IMR-90 (cell line): ENCODE measurements around the gene SPACA5. TPM values are rescaled to one million over a fixed set of nuclear protein-coding genes. Genes with fewer than 3 reads are reported as not detected.

Experiments used
- ATAC-seq: fragments of 200-7000 bp; cut with Tn5 transposase; 2 replicates; pipeline ENCODE4 v1.9.1; 2020; ENCODE audit warnings: low read depth, mild to moderate bottlenecking, moderate library complexity
- BruUV-seq: library from RNA; stranded (reverse); fragments of 400-500 nt; replicated peaks from 2 replicates; lab custom pipeline; 2021; lab: Mats Ljungman, UMichigan
- CTCF ChIA-PET: fragments of 300-600 bp; formaldehyde crosslinking; extraction: SDS; loops from one replicate; lab custom pipeline; 2021; ENCODE audit warnings: antibody characterized with exemption; lab: Yijun Ruan, JAX
- POLR2A ChIA-PET: fragments of 300-600 bp; sonication (Branson Sonifier 250); formaldehyde crosslinking; loops from one replicate; lab custom pipeline; 2022; ENCODE audit warnings: antibody characterized with exemption; ENCODE audit not compliant: unreplicated experiment; lab: Charles Lee
- DNase-seq: peaks from one replicate; pipeline ENCODE4 v3.0.0; 2013
- H2AFZ ChIP-seq: replicated peaks from 2 replicates; pipeline ENCODE3; 2013; ENCODE audit warnings: low read length, mild to moderate bottlenecking; ENCODE audit not compliant: poor library complexity
- H2AK5ac ChIP-seq: 2 replicates; pipeline ENCODE4 v1.6.1; 2013; ENCODE audit warnings: low read depth, low read length, inconsistent platforms
- H2AK9ac ChIP-seq: replicated peaks from 2 replicates; pipeline ENCODE3; 2013; ENCODE audit warnings: mild to moderate bottlenecking, low read depth, low read length, moderate library complexity; ENCODE audit not compliant: poor library complexity
- H2BK120ac ChIP-seq: 2 replicates; pipeline ENCODE4 v1.6.1; 2013; ENCODE audit warnings: low read depth, low read length, inconsistent platforms
- H2BK15ac ChIP-seq: 3 replicates; pipeline ENCODE4 v1.6.1; 2013; ENCODE audit warnings: low read depth, low read length, inconsistent platforms
- H2BK20ac ChIP-seq: 2 replicates; pipeline ENCODE4 v1.6.1; 2013; ENCODE audit warnings: low read depth, mild to moderate bottlenecking, inconsistent platforms, low read length, moderate library complexity
- H2BK5ac ChIP-seq: 2 replicates; pipeline ENCODE4 v1.6.1; 2013; ENCODE audit warnings: mild to moderate bottlenecking, low read depth, low read length, inconsistent platforms; ENCODE audit not compliant: poor library complexity, severe bottlenecking
- H3K14ac ChIP-seq: replicated peaks from 2 replicates; pipeline ENCODE4 v1.6.1; 2013; ENCODE audit warnings: low read depth, low read length, inconsistent platforms
- H3K18ac ChIP-seq: 2 replicates; pipeline ENCODE4 v1.6.1; 2013; ENCODE audit warnings: low read depth, low read length, control low read depth
- H3K23ac ChIP-seq: 2 replicates; pipeline ENCODE4 v1.6.1; 2013; ENCODE audit warnings: low read depth, low read length, inconsistent platforms
- H3K27ac ChIP-seq: 2 replicates; pipeline ENCODE4 v1.5.1; 2013; ENCODE audit warnings: mild to moderate bottlenecking, control low read depth, low read length; ENCODE audit not compliant: insufficient read depth
- H3K27me3 ChIP-seq: 2 replicates; pipeline ENCODE4 v1.6.1; 2013; ENCODE audit warnings: low read length; ENCODE audit not compliant: control insufficient read depth, insufficient read depth
- H3K36me3 ChIP-seq: 2 replicates; pipeline ENCODE4 v1.6.1; 2013; ENCODE audit warnings: low read length, mixed read lengths; ENCODE audit not compliant: control insufficient read depth, insufficient read depth
- H3K4ac ChIP-seq: 2 replicates; pipeline ENCODE4 v1.6.1; 2013; ENCODE audit warnings: low read depth, low read length, inconsistent platforms
- H3K4me1 ChIP-seq: 2 replicates; pipeline ENCODE4 v1.6.1; 2013; ENCODE audit warnings: low read length, mixed read lengths; ENCODE audit not compliant: control insufficient read depth, insufficient read depth
- H3K4me2 ChIP-seq: 2 replicates; pipeline ENCODE4 v1.6.1; 2013; ENCODE audit warnings: low read depth, mild to moderate bottlenecking, control low read depth, low read length, moderate library complexity
- H3K4me3 ChIP-seq: 2 replicates; pipeline ENCODE4 v1.5.1; 2013; ENCODE audit warnings: low read depth, mild to moderate bottlenecking, control low read depth, low read length, moderate library complexity; ENCODE audit not compliant: insufficient read depth
- H3K56ac ChIP-seq: 2 replicates; pipeline ENCODE4 v1.6.1; 2013; ENCODE audit warnings: low read length, inconsistent platforms; ENCODE audit not compliant: insufficient read depth; ENCODE audit errors: extremely low read depth
- H3K79me1 ChIP-seq, 2 experiments: 2 replicates each; pipeline ENCODE4 v1.6.1; 2013; ENCODE audit warnings: low read length in 2 of 2, inconsistent platforms in 1 of 2, low read depth in 1 of 2
- H3K9ac ChIP-seq: 2 replicates; pipeline ENCODE4 v1.6.1; 2013; ENCODE audit warnings: low read depth, low read length, control low read depth
- H3K9me1 ChIP-seq: 2 replicates; pipeline ENCODE4 v1.6.1; 2013; ENCODE audit warnings: low read length, inconsistent platforms; ENCODE audit not compliant: insufficient read depth
- H3K9me3 ChIP-seq: 2 replicates; pipeline ENCODE4 v1.6.1; 2013; ENCODE audit warnings: low read length; ENCODE audit not compliant: control insufficient read depth, insufficient read depth
- H4K20me1 ChIP-seq: 2 replicates; pipeline ENCODE4 v1.6.1; 2013; ENCODE audit warnings: low read length, inconsistent platforms; ENCODE audit not compliant: insufficient read depth
- H4K5ac ChIP-seq: 2 replicates; pipeline ENCODE4 v1.6.1; 2013; ENCODE audit warnings: mild to moderate bottlenecking, low read depth, low read length, control low read depth
- H4K8ac ChIP-seq, 2 experiments: 2 replicates each; pipeline ENCODE4 v1.6.1; 2013; ENCODE audit warnings: low read depth in 2 of 2, low read length in 2 of 2, control low read depth in 1 of 2, inconsistent platforms in 1 of 2
- H4K91ac ChIP-seq: 2 replicates; pipeline ENCODE4 v1.6.1; 2013; ENCODE audit warnings: low read depth, low read length, inconsistent platforms; ENCODE audit not compliant: insufficient read depth
- BHLHE40 ChIP-seq: fragments of 150-350 bp; IDR thresholded peaks from 2 replicates; pipeline ENCODE4 v1.6.1; 2016; ENCODE audit warnings: mild to moderate bottlenecking, low read depth, low read length
- CEBPB ChIP-seq: IDR thresholded peaks from 2 replicates; pipeline ENCODE4 v1.6.1; 2012; ENCODE audit warnings: low read depth, low read length, improper control_type of control experiment
- CHD1 ChIP-seq: IDR thresholded peaks from 2 replicates; pipeline ENCODE4 v1.6.1; 2012; ENCODE audit warnings: low read depth, low read length, improper control_type of control experiment
- FOS ChIP-seq: fragments of 150-350 bp; IDR thresholded peaks from 2 replicates; pipeline ENCODE4 v1.6.1; 2016; ENCODE audit warnings: low read depth, low read length
- MAFK ChIP-seq: IDR thresholded peaks from 2 replicates; pipeline ENCODE4 v1.6.1; 2012; ENCODE audit warnings: low read depth, low read length, improper control_type of control experiment
- MAZ ChIP-seq: IDR thresholded peaks from 2 replicates; pipeline ENCODE4 v1.6.1; 2012; ENCODE audit warnings: low read depth, mild to moderate bottlenecking, low read length, improper control_type of control experiment, moderate library complexity, borderline replicate concordance
- MXI1 ChIP-seq: IDR thresholded peaks from 2 replicates; pipeline ENCODE4 v1.6.1; 2012; ENCODE audit warnings: low read depth, mild to moderate bottlenecking, low read length, moderate library complexity, borderline replicate concordance
- NFE2L2 ChIP-seq: fragments of 150-350 bp; IDR thresholded peaks from 2 replicates; pipeline ENCODE4 v1.6.1; 2016; ENCODE audit warnings: low read depth, mild to moderate bottlenecking, low read length
- POLR2A ChIP-seq: IDR thresholded peaks from 2 replicates; pipeline ENCODE4 v1.6.1; 2012; ENCODE audit warnings: mild to moderate bottlenecking, low read depth, low read length
- RAD21 ChIP-seq: IDR thresholded peaks from 2 replicates; pipeline ENCODE4 v1.6.1; 2012; ENCODE audit warnings: low read length, improper control_type of control experiment
- RCOR1 ChIP-seq: IDR thresholded peaks from 2 replicates; pipeline ENCODE4 v1.6.1; 2012; ENCODE audit warnings: mild to moderate bottlenecking, low read length, improper control_type of control experiment; ENCODE audit not compliant: insufficient replicate concordance
- RFX5 ChIP-seq: IDR thresholded peaks from 2 replicates; pipeline ENCODE4 v1.8.0; 2012; ENCODE audit warnings: low read depth, mild to moderate bottlenecking, low read length, moderate library complexity
- SMC3 ChIP-seq: fragments of 150-350 bp; IDR thresholded peaks from 2 replicates; pipeline ENCODE4 v1.6.1; 2016; ENCODE audit warnings: low read depth, mild to moderate bottlenecking, antibody characterized with exemption, low read length, moderate library complexity
- WGBS, 2 experiments: methylation state at CpG; one replicate each; pipeline versions ENCODE4 v1.1.5 to v1.1.7; 2013; ENCODE audit warnings: missing lambda C conversion rate in 2 of 2; ENCODE audit not compliant: insufficient read length in 1 of 2; ENCODE audit errors: extremely low coverage in 2 of 2; 5-methylcytosine and 5-hydroxymethylcytosine counted together
- dilution Hi-C: fragments of 300-500 bp; cut with HindIII; formaldehyde crosslinking; loops from one replicate; pipeline ENCODE4 v1.14.3; 2018; ENCODE audit warnings: low sequenced_read_pairs; ENCODE audit not compliant: unreplicated experiment
- in situ Hi-C: fragments of 300-500 bp; cut with MboI; formaldehyde crosslinking; loops from 3 replicates; pipeline ENCODE4 v1.14.3; 2019; ENCODE audit warnings: low sequenced_read_pairs, inconsistent platforms, mixed read lengths
- intact Hi-C: fragments of 100-400 bp; cut with micrococcal nuclease; formaldehyde crosslinking; loops from 2 replicates; pipeline ENCODE4 v1.10.0; 2022
- polyA plus RNA-seq, 3 experiments: library from polyadenylated mRNA; depleted of rRNA; stranded (reverse); fragments of >200 nt; gene quantifications; 2 replicates each; pipeline ENCODE4 v1.2.3, GENCODE V29; 2012; ENCODE audit warnings: low replicate concordance in 1 of 3
- total RNA-seq: library from RNA; depleted of rRNA; stranded (reverse); fragments of >200 nt; gene quantifications from 2 replicates; pipeline ENCODE4 v1.2.3, GENCODE V29; 2012
- TF ChIP-seq, protein P1 (sequence below): fragments of 150-350 bp; IDR thresholded peaks from 2 replicates; pipeline ENCODE4 v1.6.1; 2016; ENCODE audit warnings: low read depth, mild to moderate bottlenecking, low read length, moderate library complexity, borderline replicate concordance
- TF ChIP-seq, protein P2 (sequence below): conservative IDR thresholded peaks from 2 replicates; pipeline ENCODE4 v1.5.1; 2012; ENCODE audit warnings: mild to moderate bottlenecking, low read depth, low read length, improper control_type of control experiment
- TF ChIP-seq, protein P3 (sequence below): fragments of 150-350 bp; IDR thresholded peaks from 2 replicates; pipeline ENCODE4 v1.6.1; 2017; ENCODE audit warnings: mild to moderate bottlenecking, antibody characterized with exemption, low read length, low read depth

SPACA5 gene
- total and polyA plus RNA-seq, 2 of the 4 experiments (the other 2 are of a cell fraction) = not detected

DNA sequence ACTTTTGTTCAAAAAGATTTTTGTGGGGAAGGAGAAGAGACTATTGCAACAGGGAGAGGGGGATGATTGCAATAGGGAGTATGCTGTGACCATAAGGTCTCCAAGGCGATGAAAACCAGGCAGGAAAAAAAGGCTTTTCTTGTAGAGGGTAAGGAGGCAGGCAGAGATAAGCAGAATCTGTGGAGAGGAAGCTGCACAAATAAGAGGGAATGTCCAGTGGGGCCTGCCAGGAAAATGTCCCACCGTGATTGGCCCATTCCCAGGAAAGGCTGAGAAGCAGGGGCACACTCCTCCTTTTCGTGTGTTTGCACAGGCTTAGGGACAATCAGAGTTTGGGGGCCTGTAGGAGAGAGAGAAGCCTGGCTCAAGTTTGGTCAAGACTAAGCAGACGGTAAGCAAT, 29.1 kb downstream of the SPACA5 start:
- H3K14ac ChIP-seq = no peak overlapping the region
- ATAC-seq (no peak), DNase-seq (no peak)
- H3K4me1 ChIP-seq = no peaks in the 10 kb centered on the region
- H3K27ac ChIP-seq = no peak overlapping the region
- H3K4me3 ChIP-seq = no peak overlapping the region
- no peak overlapping the region for H3K4me2 ChIP-seq
- in situ Hi-C loops = loop anchor here (25.0 kb wide), 1 partner anchor 499 kb away; no protein-coding TSS in a partner anchor
- no peak overlapping the region for H4K91ac ChIP-seq
- no peak overlapping the region for H3K18ac ChIP-seq
- no peak overlapping the region for H2AK5ac ChIP-seq
- CTCF ChIA-PET = no interaction called here
- H3K27me3 ChIP-seq = no peaks in the 10 kb centered on the region
- H3K36me3 ChIP-seq = no peaks in the 10 kb centered on the region
- no peak overlapping the region for H3K23ac ChIP-seq
- H3K4ac ChIP-seq = no peak overlapping the region
- H2AFZ ChIP-seq = no peak overlapping the region
- H2BK120ac ChIP-seq = no peak overlapping the region
- BruUV-seq = no TSS peak
- dilution Hi-C loops = no loop called here
- H3K9me3 ChIP-seq = no peaks in the 10 kb centered on the region
- no peak overlapping the region for H4K8ac ChIP-seq
- intact Hi-C loops = no loop called here
- 0% methylated on average over 1 of the region's 4 CpGs; no CpG with 5 or more reads in 1 of the 2 experiments for WGBS, 2 experiments
- POLR2A ChIA-PET = no interaction called here
- TF ChIP-seq MXI1 (no peak), RAD21 (no peak), CEBPB (no peak), BHLHE40 (no peak), CHD1 (no peak), SMC3 (no peak), NFE2L2 (no peak), RCOR1 (no peak), FOS (no peak), RFX5 (no peak), POLR2A (no peak), MAZ (no peak), MAFK (no peak)
- TF ChIP-seq, protein P1, sequence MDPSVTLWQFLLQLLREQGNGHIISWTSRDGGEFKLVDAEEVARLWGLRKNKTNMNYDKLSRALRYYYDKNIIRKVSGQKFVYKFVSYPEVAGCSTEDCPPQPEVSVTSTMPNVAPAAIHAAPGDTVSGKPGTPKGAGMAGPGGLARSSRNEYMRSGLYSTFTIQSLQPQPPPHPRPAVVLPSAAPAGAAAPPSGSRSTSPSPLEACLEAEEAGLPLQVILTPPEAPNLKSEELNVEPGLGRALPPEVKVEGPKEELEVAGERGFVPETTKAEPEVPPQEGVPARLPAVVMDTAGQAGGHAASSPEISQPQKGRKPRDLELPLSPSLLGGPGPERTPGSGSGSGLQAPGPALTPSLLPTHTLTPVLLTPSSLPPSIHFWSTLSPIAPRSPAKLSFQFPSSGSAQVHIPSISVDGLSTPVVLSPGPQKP = no peak
- TF ChIP-seq, protein P2, sequence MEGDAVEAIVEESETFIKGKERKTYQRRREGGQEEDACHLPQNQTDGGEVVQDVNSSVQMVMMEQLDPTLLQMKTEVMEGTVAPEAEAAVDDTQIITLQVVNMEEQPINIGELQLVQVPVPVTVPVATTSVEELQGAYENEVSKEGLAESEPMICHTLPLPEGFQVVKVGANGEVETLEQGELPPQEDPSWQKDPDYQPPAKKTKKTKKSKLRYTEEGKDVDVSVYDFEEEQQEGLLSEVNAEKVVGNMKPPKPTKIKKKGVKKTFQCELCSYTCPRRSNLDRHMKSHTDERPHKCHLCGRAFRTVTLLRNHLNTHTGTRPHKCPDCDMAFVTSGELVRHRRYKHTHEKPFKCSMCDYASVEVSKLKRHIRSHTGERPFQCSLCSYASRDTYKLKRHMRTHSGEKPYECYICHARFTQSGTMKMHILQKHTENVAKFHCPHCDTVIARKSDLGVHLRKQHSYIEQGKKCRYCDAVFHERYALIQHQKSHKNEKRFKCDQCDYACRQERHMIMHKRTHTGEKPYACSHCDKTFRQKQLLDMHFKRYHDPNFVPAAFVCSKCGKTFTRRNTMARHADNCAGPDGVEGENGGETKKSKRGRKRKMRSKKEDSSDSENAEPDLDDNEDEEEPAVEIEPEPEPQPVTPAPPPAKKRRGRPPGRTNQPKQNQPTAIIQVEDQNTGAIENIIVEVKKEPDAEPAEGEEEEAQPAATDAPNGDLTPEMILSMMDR = no peak
- TF ChIP-seq, protein P3, sequence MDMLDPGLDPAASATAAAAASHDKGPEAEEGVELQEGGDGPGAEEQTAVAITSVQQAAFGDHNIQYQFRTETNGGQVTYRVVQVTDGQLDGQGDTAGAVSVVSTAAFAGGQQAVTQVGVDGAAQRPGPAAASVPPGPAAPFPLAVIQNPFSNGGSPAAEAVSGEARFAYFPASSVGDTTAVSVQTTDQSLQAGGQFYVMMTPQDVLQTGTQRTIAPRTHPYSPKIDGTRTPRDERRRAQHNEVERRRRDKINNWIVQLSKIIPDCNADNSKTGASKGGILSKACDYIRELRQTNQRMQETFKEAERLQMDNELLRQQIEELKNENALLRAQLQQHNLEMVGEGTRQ = no peak
- no peak overlapping the region for H4K5ac ChIP-seq
- no peaks in the 10 kb centered on the region for H3K79me1 ChIP-seq
- no peak overlapping the region for H3K9ac ChIP-seq
- H4K20me1 ChIP-seq = no peaks in the 10 kb centered on the region
- H2BK5ac ChIP-seq = no peak overlapping the region
- H2BK15ac ChIP-seq = no peak overlapping the region
- no peak overlapping the region for H2AK9ac ChIP-seq
- no peak overlapping the region for H3K56ac ChIP-seq
- no peaks in the 10 kb centered on the region for H3K9me1 ChIP-seq
- H2BK20ac ChIP-seq = no peak overlapping the region
